Astrocyte of the hippocampus (primary cell): ENCODE measurements around the gene WDR74.
"Not testable (repeated sequence)": the region's sequence is repeated elsewhere in the genome, so short reads cannot be mapped to it uniquely, and the experiment has no call there.

Experiments used
- DNase-seq: peaks from one replicate; pipeline ENCODE4 v3.0.0; 2011; ENCODE audit warnings: low read depth, low spot score

WDR74 gene

DNA sequence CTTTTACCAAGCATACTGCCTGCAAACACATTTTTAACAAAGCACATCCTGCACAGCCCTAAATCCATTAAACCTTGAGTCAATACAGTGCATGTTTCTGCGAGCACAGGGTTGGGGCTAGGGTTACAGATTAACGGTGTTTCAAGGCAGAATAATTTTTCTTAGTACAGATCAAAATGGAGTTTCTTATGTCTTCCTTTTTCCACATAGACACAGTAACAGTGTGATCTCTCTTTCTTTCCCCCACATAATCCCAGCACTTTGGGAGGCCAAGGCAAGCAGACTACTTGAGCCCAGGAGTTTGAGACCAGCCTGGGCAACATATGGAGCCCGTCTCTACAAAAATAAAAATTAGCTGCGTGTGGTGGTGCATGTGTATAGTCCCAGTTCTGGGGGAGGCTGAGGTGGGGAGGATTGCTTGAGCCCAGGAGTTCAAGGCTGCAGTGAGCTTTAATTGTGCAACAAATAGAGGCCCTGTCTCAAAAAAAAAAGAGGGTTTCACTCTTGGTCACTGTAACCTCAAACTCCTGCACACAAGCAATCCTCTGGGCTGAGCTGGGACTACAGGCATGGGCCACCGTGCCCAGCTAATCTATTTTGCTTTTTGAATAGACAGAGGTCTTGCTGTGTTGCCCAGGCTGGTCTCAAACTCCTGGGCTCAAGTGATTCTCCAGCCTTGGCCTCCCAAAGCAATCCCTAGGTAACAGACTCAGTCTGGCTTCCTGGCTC is 21.6 kb upstream of the WDR74 start:
- DNase-seq: no peak

- not testable (repeated sequence) for DNase-seq
Observed at GRCh38 chr11:62859281-62859703, 19.9 kb upstream of the WDR74 start.

DNA sequence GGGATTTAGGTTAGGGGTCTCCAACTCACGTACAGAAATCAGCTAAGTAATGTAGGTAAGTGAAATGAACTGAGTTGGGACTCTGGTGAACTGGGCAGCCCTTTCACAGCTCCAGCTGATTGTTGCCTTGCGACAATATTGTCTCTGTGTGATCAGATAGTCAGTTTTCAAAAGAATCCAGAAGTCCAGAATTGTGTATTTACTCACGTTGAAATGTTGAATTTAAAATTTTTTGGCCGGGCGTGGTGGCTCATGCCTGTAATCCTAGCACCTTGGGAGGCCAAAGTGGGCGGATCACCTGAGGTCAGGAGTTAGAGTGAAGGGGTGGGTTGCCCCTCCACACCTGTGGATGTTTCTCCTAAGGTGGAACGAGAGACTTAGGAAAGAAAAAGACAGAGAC is 18.8 kb upstream of the WDR74 start:
- DNase-seq: no peak

- DNase-seq: no peak
Observed at GRCh38 chr11:62857541-62857982, 18.2 kb upstream of the WDR74 start.

DNA sequence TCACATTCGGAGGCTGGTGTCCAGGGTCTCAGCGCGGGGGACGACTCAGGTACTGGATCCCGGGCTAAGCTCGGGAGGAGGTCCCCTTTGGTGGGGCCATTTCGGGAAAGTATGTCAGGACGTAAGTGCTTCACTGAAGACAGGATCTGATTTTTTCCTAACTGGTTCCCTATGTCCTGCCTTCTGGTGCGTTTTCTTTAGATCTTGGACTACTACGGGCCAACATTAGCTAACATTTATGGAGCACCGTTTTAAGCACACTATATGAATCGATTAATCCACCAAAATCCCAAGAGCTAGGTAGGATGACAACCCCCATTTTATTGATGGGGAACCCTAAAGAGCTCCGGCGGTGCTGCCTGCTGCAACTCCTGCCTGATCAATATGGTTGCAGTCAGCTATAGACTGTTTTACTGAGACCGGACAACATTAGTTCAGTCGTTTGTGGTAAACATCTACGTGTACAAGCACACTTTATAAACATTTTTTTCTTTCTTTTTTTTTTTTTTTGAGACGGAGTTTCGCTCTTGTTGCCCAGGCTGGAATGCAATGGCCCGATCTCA is 17.0 kb upstream of the WDR74 start:
- DNase-seq: no peak

DNA sequence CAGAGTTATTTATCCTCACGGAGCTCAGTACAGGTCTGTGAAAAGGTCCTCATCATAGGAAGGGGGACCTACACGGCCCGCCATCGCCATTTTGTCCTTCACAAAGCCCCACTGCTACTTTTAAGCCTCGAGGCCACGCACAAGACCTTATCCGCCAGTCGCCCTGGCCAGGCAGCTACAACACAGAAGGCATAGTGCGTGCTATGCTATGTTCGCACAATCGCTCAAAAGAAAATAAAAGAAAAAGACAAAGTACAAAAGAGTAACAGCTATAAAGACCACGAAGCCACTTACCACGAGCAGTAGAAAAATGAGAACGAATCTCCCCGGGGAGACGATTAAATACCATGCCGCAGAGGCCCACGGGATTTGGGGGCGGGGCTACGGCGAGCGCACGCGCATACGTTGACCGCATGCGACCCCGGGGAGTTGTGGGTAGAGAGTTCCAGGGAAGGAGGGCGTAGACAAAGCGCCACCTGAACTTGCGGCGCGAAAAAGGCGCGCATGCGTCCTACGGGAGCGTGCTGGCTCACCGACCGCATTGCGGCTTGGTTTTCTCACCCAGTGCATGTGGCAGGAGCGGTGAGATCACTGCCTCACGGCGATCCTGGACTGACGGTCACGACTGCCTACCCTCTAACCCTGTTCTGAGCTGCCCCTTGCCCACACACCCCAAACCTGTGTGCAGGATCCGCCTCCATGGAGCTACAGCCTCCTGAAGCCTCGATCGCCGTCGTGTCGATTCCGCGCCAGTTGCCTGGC is 16.4 kb upstream of the WDR74 start:
- DNase-seq: peak; percentile 99

GRCh38 chr11:62854825-62855570 is 15.6 kb upstream of the WDR74 start:
- no peak for DNase-seq

- no peak for DNase-seq
Observed at GRCh38 chr11:62854013-62854824, 14.8 kb upstream of the WDR74 start.

- DNase-seq: no peak
Observed at GRCh38 chr11:62853279-62853965, 14.0 kb upstream of the WDR74 start.

DNA sequence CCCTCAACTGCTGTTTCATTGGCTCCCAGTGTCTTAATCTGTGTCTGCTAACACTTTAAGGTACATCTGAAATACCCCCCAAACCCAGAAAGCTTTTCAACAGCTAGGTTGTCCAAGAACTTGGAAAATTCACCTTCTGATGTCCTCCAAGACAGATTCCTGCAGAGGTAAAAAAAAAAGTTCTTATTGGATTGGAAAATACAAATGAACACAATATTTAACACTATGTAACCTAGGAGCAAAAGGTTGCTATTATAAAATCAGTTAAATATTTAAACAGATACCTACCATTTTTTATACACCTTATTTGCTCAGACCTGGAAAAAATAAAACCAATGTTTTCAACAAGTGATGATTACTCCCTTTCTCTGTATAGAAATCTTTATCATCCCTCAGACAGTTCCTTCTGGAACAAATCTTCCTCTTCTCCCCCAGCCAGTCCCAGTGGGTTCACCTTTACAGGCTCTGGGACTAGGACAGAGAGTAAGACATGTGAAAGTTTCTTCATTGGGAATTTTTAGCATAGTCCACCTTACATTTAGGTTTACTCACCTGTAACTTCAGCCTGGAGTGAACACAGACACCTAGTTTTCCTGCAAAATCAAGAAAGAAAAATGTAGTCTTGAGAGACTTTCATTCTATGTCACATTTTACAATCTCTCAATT is 13.3 kb upstream of the WDR74 start:
- DNase-seq: no peak

DNA sequence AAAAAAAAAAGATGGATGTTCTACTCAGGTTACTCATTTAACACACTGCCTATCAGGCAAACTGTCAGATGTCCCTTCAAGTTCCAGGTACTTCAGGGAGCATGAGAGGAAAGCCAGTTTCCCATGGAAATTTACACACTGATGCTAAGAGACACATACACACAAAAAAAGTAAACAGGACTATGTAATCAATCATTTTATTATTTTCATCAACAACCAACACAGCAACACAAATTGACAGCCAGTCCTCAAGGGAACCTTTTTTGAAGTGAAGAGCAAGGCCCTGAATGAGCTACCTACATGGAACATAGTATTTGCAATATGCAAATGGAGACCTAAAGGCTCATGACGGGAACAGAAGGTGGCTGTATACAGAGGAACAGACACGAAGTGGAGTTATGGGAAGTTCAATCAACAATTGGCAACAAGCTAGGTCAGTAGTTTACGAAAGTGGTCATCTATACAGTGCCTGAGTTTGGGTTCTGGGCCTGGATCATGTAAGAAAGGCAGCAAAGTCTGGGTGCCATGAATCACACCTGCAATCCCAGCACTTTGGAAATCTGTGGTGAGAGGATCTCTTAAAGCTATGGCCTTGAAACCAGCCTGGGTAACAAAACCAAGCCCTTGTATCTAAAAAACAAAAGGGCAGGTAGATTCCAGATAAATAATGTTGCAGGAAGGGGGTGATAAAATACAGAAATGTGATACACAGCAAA is 12.6 kb upstream of the WDR74 start:
- no peak for DNase-seq

GRCh38 chr11:62850911-62851806 is 11.8 kb upstream of the WDR74 start:
- no peak for DNase-seq

GRCh38 chr11:62847767-62848314 is 8.5 kb upstream of the WDR74 start:
- DNase-seq: no peak

GRCh38 chr11:62846177-62846576 is 6.8 kb upstream of the WDR74 start:
- DNase-seq: no peak

DNA sequence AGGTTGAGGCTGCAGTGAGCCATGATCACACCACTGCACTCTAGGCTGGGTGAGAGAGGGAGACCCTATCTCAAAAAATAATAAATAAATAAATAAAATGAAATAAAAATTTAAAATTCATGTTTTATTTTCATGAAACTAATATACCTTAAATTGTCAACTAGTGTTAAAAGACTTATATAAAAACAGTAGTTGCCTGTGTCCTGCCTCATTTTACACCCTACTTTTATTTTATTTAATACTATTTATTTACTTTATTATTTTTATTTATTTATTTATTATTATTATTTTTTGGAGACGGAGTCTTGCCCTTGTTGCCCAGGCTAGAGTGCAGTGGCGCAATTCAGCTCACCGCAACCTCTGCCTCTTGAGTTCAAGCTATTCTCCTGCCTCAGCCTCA is 4.8 kb upstream of the WDR74 start:
- DNase-seq: no peak

GRCh38 chr11:62843466-62843865 is 4.1 kb upstream of the WDR74 start:
- DNase-seq: no peak

GRCh38 chr11:62842891-62843290 is 3.5 kb upstream of the WDR74 start:
- DNase-seq: not testable (repeated sequence)

GRCh38 chr11:62842171-62842741 is 2.9 kb upstream of the WDR74 start:
- peak; percentile 41 for DNase-seq
